Muscle layer of colon (tissue), 2 donors: ENCODE data around the gene SYT17.

Experiments
- H3K27ac ChIP-seq: one replicate; pipeline ENCODE4 v1.7.0; 2013; ENCODE audit warnings: low read depth, mild to moderate bottlenecking, low read length, moderate library complexity
- H3K27me3 ChIP-seq, 2 donors: one replicate each; pipeline ENCODE4 v1.7.0; 2013; ENCODE audit warnings: low read length in 2 of 2, mild to moderate bottlenecking in 2 of 2; ENCODE audit not compliant: insufficient read depth in 2 of 2, control insufficient read depth in 1 of 2
- H3K36me3 ChIP-seq: one replicate; pipeline ENCODE4 v1.7.0; 2013; ENCODE audit warnings: mild to moderate bottlenecking, low read length; ENCODE audit not compliant: insufficient read depth
- H3K4me1 ChIP-seq: one replicate; pipeline ENCODE4 v1.7.0; 2013; ENCODE audit warnings: mild to moderate bottlenecking, low read length; ENCODE audit not compliant: insufficient read depth
- H3K4me3 ChIP-seq, 2 donors: one replicate each; pipeline ENCODE4 v1.7.0; 2013; ENCODE audit warnings: low read length in 2 of 2, low read depth in 1 of 2, mild to moderate bottlenecking in 1 of 2, moderate library complexity in 1 of 2
- H3K9ac ChIP-seq: one replicate; pipeline ENCODE4 v1.7.0; 2013; ENCODE audit warnings: low read length
- H3K9me3 ChIP-seq: one replicate; pipeline ENCODE4 v1.7.0; 2013; ENCODE audit warnings: mild to moderate bottlenecking, low read length
- donor health status: abdominal sarcoma.
- donor health status: Adenocarcinoma of cecum.

SYT17 gene

GRCh38 chr16:19196871-19197270 lies 28.8 kb downstream of the SYT17 start:
- no peaks in the 10 kb centered on the region for H3K36me3 ChIP-seq
- no peak overlapping the region for H3K27ac ChIP-seq
- no peaks in the 10 kb centered on the region for H3K4me1 ChIP-seq
- no peak overlapping the region for H3K9ac ChIP-seq
- no peaks in the 10 kb centered on the region for H3K27me3 ChIP-seq
- H3K4me3 ChIP-seq: no peak overlapping the region
- H3K9me3 ChIP-seq: peaks cover 5% of the 10 kb centered on the region

- no peaks in the 10 kb centered on the region for H3K27me3 ChIP-seq
- H3K4me3 ChIP-seq: no peak overlapping the region
- H3K4me1 ChIP-seq: no peaks in the 10 kb centered on the region
- peaks cover under 1% of the 10 kb centered on the region for H3K9me3 ChIP-seq
- no peak overlapping the region for H3K27ac ChIP-seq
- H3K9ac ChIP-seq: no peak overlapping the region
- H3K36me3 ChIP-seq: no peaks in the 10 kb centered on the region
Observed at GRCh38 chr16:19203374-19203966, 35.4 kb downstream of the SYT17 start.

GRCh38 chr16:19210280-19210924 lies 42.4 kb downstream of the SYT17 start:
- H3K9ac ChIP-seq: no peak overlapping the region
- no peaks in the 10 kb centered on the region for H3K36me3 ChIP-seq
- no peaks in the 10 kb centered on the region for H3K9me3 ChIP-seq
- no peak overlapping the region for H3K27ac ChIP-seq
- no peaks in the 10 kb centered on the region for H3K27me3 ChIP-seq
- H3K4me3 ChIP-seq: no peak overlapping the region
- H3K4me1 ChIP-seq: no peaks in the 10 kb centered on the region

GRCh38 chr16:19210968-19211367 lies 42.9 kb downstream of the SYT17 start:
- no peak overlapping the region for H3K9ac ChIP-seq
- H3K36me3 ChIP-seq: no peaks in the 10 kb centered on the region
- H3K27me3 ChIP-seq: no peaks in the 10 kb centered on the region
- no peaks in the 10 kb centered on the region for H3K4me1 ChIP-seq
- H3K9me3 ChIP-seq: no peaks in the 10 kb centered on the region
- H3K4me3 ChIP-seq: no peak overlapping the region
- no peak overlapping the region for H3K27ac ChIP-seq

GRCh38 chr16:19212059-19212458 lies 44.0 kb downstream of the SYT17 start:
- H3K9me3 ChIP-seq: no peaks in the 10 kb centered on the region
- no peak overlapping the region for H3K9ac ChIP-seq
- H3K36me3 ChIP-seq: no peaks in the 10 kb centered on the region
- H3K4me1 ChIP-seq: no peaks in the 10 kb centered on the region
- H3K27ac ChIP-seq: no peak overlapping the region
- H3K4me3 ChIP-seq: no peak overlapping the region
- no peaks in the 10 kb centered on the region for H3K27me3 ChIP-seq

- no peak overlapping the region for H3K4me3 ChIP-seq
- H3K9me3 ChIP-seq: no peaks in the 10 kb centered on the region
- H3K27ac ChIP-seq: no peak overlapping the region
- no peaks in the 10 kb centered on the region for H3K4me1 ChIP-seq
- no peak overlapping the region for H3K9ac ChIP-seq
- no peaks in the 10 kb centered on the region for H3K36me3 ChIP-seq
- no peaks in the 10 kb centered on the region for H3K27me3 ChIP-seq
Observed at GRCh38 chr16:19213885-19214284, 45.8 kb downstream of the SYT17 start.

- no peaks in the 10 kb centered on the region for H3K27me3 ChIP-seq
- no peak overlapping the region for H3K27ac ChIP-seq
- H3K4me3 ChIP-seq: no peak overlapping the region
- H3K36me3 ChIP-seq: no peaks in the 10 kb centered on the region
- no peaks in the 10 kb centered on the region for H3K4me1 ChIP-seq
- H3K9ac ChIP-seq: no peak overlapping the region
- no peaks in the 10 kb centered on the region for H3K9me3 ChIP-seq
Observed at GRCh38 chr16:19215705-19216104, 47.7 kb downstream of the SYT17 start.

- Histone ChIP-seq H3K9me3 (no peaks in the 10 kb centered on the region), H3K36me3 (no peaks in the 10 kb centered on the region), H3K4me1 (no peaks in the 10 kb centered on the region), H3K4me3 (no peak overlapping the region), H3K9ac (no peak overlapping the region), H3K27me3 (no peaks in the 10 kb centered on the region), H3K27ac (no peak overlapping the region)
Observed at GRCh38 chr16:19218581-19218980, 50.5 kb downstream of the SYT17 start.

GRCh38 chr16:19219836-19220235 lies 51.8 kb downstream of the SYT17 start:
- H3K27ac ChIP-seq: no peak overlapping the region
- H3K36me3 ChIP-seq: no peaks in the 10 kb centered on the region
- no peaks in the 10 kb centered on the region for H3K9me3 ChIP-seq
- no peak overlapping the region for H3K9ac ChIP-seq
- no peaks in the 10 kb centered on the region for H3K4me1 ChIP-seq
- no peak overlapping the region for H3K4me3 ChIP-seq
- H3K27me3 ChIP-seq: no peaks in the 10 kb centered on the region

- no peak overlapping the region for H3K4me3 ChIP-seq
- H3K4me1 ChIP-seq: no peaks in the 10 kb centered on the region
- no peak overlapping the region for H3K27ac ChIP-seq
- H3K9ac ChIP-seq: no peak overlapping the region
- H3K27me3 ChIP-seq: no peaks in the 10 kb centered on the region
- no peaks in the 10 kb centered on the region for H3K9me3 ChIP-seq
- no peaks in the 10 kb centered on the region for H3K36me3 ChIP-seq
Observed at GRCh38 chr16:19223235-19224170, 55.5 kb downstream of the SYT17 start.

GRCh38 chr16:19225651-19226050 lies 57.6 kb downstream of the SYT17 start:
- H3K36me3 ChIP-seq: no peaks in the 10 kb centered on the region
- no peak overlapping the region for H3K27ac ChIP-seq
- H3K4me1 ChIP-seq: no peaks in the 10 kb centered on the region

More at GRCh38 chr16:19225651-19226050, 57.6 kb downstream of the SYT17 start:
- H3K4me3 ChIP-seq: no peak overlapping the region
- no peaks in the 10 kb centered on the region for H3K9me3 ChIP-seq
- H3K9ac ChIP-seq: no peak overlapping the region
- no peaks in the 10 kb centered on the region for H3K27me3 ChIP-seq
